GM12865 (cell line): Measurements from ENCODE around the gene ELP4.

Source experiments
- DNase-seq: peaks from one replicate; pipeline ENCODE4 v3.0.0; 2010; ENCODE audit warnings: low read depth
- H3K4me3 ChIP-seq: 2 replicates; pipeline ENCODE4 v1.5.1; 2011; ENCODE audit warnings: mild to moderate bottlenecking, low read depth, low read length, control low read depth
- TF ChIP-seq, protein P1 (sequence below): IDR thresholded peaks from 2 replicates; pipeline ENCODE4 v1.5.1; 2011; ENCODE audit warnings: low read length, control low read depth, low read depth, inconsistent platforms; ENCODE audit not compliant: insufficient read depth; ENCODE audit errors: missing control alignments

ELP4 gene

DNA sequence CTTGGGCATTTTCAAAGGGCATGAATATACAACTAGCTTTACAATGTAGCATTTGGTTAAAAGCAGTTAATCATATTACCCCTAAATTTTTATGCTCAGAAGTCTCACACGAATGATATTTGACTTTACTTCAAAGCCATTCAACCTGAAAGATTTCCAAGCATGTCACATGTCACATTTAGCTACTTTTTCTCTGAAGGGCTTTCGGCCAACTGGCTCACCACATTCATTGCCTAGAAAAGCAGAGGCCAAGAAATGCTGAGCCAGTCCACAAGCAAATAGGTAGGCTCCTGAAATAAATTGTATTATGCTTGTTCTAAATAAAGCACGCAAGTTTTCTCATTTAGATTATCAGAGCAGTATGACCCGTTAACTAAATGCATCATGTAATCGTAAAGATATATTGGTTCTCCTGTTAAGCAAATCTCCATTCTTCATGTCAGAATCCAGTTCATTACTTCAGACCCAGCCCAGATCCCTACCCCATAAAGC, 271.0 kb downstream of the ELP4 start:
- TF ChIP-seq, protein P1, sequence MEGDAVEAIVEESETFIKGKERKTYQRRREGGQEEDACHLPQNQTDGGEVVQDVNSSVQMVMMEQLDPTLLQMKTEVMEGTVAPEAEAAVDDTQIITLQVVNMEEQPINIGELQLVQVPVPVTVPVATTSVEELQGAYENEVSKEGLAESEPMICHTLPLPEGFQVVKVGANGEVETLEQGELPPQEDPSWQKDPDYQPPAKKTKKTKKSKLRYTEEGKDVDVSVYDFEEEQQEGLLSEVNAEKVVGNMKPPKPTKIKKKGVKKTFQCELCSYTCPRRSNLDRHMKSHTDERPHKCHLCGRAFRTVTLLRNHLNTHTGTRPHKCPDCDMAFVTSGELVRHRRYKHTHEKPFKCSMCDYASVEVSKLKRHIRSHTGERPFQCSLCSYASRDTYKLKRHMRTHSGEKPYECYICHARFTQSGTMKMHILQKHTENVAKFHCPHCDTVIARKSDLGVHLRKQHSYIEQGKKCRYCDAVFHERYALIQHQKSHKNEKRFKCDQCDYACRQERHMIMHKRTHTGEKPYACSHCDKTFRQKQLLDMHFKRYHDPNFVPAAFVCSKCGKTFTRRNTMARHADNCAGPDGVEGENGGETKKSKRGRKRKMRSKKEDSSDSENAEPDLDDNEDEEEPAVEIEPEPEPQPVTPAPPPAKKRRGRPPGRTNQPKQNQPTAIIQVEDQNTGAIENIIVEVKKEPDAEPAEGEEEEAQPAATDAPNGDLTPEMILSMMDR: no peak

DNA sequence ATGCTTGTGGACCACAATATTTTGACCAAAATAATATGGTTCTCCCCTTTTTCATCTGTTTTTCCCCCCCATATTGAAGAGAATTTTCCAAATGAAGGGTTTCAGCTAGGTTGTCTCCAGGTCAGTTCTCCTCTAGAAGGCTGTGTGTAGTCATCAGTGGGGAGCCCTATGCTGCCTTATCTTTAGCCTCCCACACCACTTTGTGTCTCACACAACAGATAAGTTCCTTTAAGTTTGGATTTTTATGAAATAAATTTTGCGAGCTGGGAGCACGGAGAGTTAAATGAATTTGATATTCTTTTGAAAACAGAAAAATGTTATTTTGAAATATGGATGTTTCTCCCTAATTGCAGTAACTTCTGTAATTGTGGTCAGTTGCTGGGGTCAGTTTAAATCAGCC, 272.7 kb downstream of the ELP4 start:
- no peak overlapping the region for H3K4me3 ChIP-seq
- no peak for DNase-seq
- TF ChIP-seq, protein P1: no peak

More for the DNA sequence above, 271.0 kb downstream of the ELP4 start:
- DNase-seq: no peak
- H3K4me3 ChIP-seq: no peak overlapping the region

DNA sequence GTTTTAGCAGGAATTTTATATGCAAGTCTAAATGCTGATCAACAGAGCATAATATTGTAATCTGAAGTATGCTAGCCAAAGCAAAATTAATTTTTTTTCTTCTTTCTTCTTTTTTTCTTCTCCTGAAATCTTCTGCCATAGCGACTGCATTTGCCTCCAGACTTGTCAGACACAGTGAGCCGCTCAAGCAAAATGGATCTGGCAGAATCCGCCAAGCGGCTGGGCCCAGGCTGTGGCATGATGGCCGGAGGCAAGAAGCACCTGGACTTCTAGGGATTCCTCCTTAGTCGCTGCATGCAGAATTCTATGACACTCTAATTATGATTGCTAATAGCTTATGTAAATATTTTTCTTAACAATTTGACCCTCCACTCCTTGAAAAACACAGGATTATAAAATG, 273.7 kb downstream of the ELP4 start:
- TF ChIP-seq, protein P1: no peak
- no peak for DNase-seq
- no peak overlapping the region for H3K4me3 ChIP-seq

DNA sequence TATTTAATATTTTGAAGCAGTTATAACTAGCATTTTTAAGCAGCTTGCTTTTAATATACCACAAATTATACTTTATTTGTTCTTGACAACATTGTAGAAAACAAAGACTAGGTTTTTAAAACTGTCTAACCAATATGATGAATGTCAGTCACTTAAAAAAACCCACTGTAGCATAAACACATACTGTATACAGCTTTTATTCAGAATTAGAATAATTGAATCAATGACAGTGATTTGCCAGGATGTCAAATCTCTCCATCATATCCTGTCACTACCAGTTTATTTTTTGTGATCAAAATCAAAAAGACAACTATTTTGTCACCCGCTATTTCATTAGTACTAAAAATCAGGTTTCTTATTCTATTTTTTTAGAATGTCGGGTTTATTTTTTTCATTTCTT, 275.0 kb downstream of the ELP4 start:
- DNase-seq: no peak
- no peak overlapping the region for H3K4me3 ChIP-seq
- TF ChIP-seq, protein P1: no peak

DNA sequence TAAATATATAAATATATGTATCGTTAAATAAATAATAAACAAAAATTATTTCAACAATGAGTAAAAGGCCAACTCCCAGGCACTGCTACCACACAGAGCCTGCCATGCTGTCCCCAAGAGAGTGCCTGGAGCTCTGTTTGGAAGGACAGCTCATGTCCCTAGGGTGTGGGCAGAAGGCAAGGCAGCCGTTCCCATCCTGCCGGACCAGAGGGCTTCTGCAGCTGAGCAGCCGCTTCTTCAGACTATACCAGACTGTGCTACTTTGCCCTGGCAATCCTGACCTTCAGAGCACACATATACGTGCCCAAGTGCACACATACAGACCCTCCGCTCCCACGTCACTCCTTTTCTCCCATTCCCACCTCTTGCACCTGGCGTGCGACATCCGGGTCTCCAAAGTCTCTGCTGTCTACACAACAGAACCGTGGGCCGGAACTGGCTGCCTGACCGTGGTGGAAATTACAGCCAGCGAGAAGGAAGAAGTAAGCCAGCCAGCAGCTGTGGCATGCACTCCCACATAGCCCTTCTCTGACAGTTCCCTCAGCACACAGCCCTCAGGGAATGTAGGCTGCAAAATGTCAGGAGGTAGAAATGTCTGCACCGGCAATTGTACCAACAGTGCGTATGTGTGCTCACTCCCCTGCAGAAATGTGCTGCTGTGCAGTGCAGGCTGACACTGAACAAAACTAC, 277.6 kb downstream of the ELP4 start:
- TF ChIP-seq, protein P1: no peak

DNA sequence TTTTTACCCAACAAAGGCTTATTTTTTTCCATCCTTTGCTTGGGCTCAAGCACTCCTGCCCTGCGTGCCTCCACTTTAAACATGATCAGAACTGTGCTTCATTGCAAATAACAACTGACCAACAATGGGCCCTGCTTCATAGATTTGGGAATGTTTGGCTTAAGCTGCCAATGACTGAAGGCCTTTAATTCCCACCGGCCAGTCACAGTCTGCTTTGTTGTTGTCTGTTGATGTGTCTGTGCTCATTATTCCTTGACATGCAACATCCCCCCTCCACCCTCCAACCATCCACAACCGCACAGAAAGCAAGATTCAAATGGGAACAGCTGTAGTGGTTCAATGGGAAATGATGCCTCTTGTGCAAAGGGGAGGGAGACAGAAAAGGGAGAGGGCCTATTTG, 278.5 kb downstream of the ELP4 start:
- H3K4me3 ChIP-seq: no peak overlapping the region
- TF ChIP-seq, protein P1: no peak
- DNase-seq: no peak

More for the DNA sequence above, 277.6 kb downstream of the ELP4 start:
- no peak overlapping the region for H3K4me3 ChIP-seq
- DNase-seq: no peak

DNA sequence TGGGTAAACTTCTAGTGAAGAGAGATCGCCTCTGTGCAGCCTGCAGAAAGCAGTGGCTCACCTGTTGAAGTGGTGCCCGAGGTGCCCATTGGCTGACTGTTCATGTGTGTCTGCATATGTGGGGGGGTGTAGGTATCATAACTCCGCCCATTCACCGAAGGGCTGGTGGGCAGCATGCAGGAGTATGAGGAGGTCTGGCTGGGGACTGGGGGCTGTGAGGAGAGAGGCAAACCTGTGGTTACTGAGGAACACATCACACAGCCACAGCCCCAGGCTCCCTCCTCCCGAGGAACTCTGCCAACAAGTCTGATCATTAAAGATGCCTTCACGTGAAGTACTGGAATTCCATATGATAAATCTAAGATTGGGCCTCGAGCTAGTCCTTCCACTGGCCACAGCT, 281.1 kb downstream of the ELP4 start:
- no peak overlapping the region for H3K4me3 ChIP-seq
- TF ChIP-seq, protein P1: no peak
- DNase-seq: no peak
